Renal cortical epithelial cell (primary cell): ENCODE results near the gene ESF1. TPM values are rescaled to one million over a fixed set of nuclear protein-coding genes. Genes with fewer than 3 reads are reported as not detected.

ENCODE experiments used
- DNase-seq: peaks from one replicate; pipeline ENCODE4 v3.0.0-alpha.2; 2011; ENCODE audit warnings: low read depth
- total RNA-seq: library from RNA; depleted of rRNA; stranded (reverse); fragments of >200 nt; gene quantifications from 2 replicates; pipeline ENCODE4 v1.2.3, GENCODE V29; 2014

The ESF1 gene, protein sequence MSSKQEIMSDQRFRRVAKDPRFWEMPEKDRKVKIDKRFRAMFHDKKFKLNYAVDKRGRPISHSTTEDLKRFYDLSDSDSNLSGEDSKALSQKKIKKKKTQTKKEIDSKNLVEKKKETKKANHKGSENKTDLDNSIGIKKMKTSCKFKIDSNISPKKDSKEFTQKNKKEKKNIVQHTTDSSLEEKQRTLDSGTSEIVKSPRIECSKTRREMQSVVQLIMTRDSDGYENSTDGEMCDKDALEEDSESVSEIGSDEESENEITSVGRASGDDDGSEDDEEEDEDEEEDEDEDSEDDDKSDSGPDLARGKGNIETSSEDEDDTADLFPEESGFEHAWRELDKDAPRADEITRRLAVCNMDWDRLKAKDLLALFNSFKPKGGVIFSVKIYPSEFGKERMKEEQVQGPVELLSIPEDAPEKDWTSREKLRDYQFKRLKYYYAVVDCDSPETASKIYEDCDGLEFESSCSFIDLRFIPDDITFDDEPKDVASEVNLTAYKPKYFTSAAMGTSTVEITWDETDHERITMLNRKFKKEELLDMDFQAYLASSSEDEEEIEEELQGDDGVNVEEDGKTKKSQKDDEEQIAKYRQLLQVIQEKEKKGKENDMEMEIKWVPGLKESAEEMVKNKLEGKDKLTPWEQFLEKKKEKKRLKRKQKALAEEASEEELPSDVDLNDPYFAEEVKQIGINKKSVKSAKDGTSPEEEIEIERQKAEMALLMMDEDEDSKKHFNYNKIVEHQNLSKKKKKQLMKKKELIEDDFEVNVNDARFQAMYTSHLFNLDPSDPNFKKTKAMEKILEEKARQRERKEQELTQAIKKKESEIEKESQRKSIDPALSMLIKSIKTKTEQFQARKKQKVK
- total RNA-seq, result 6.6 and 18.3 TPM in 2 replicates

DNA sequence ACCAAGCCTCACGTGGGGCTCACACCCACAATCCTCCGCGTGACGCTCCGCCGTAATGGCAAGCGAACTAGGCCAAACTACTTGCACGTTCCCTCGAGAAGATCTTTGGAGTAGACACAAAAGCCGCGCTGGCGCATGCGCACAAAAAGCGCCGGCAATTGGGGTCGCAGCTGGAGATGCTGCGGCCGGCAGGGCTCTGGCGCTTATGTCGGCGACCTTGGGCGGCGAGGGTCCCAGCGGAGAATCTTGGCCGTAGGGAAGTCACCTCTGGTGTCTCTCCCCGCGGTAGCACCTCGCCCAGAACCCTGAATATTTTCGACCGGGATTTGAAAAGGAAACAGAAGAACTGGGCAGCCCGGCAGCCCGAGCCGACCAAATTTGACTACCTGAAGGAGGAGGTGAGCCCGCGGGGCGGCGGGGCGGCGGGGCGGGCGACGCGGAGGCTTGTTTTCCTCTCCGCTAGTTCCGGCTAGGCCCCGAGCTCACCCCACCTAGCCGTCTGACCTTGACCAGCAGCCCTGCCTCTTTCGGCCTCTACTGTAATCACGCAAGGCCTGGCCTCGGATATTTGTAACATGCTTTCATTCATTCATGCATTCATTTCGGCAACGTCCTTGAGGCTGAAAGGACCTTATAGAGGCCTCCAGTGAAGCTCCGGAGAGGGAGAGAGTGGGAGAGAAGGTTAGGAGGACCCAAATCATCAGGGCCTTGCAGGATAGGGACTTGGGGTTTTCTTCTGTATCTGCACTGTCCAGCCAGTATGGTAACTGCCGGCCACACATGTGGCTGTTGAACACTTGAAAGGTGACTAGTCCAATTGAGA, at the start of gene ESF1, which contains the start of gene NDUFAF5:
Gene ESF1 (minus strand): TSS at position 27 of the 823 bp plus-strand sequence. CDS start 1,779 bp downstream, outside the sequence.
Gene NDUFAF5 (plus strand): TSS at position 136 of the 823 bp plus-strand sequence. CDS start 41 bp downstream, at position 177.
- peak; percentile 95 for DNase-seq

DNA sequence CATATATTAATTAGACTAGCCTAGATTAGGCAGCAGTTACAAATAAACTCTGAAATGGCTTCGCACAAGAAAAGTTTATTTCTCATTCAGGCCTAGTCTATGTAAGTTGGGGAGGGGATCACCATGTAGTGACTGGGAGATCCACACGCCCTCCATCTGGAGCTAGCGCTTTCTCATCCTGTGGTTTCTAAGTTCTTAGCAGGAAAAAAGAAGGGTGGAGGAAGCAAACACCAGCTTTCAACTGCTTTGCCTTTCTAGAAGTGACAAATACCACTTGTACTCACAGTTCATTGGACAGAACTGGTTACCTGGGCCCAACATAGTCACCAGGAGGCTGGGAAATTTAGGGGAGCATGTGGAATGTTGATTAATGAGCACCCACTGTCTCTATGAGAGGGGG, 46.8 kb upstream of the ESF1 start:
- no peak for DNase-seq

DNA sequence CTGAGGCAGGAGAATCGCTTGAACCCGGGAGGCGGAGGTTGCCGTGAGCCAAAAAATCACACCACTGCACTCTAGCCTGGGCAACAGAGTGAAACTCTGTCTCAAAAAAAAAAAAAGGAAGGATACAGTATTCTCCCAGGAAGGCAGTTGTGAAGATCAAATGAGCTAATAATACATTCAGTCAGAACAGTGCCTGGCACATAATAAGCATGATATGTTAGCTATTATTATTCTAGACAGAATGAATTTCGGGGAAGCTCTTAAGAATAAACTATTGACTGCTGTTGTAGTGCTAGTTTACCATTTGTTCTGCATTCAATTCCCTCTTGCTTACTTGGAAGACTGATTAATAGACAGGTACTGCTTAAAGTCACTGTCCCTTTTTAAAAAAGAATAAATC, 40.7 kb upstream of the ESF1 start:
- no peak for DNase-seq

DNA sequence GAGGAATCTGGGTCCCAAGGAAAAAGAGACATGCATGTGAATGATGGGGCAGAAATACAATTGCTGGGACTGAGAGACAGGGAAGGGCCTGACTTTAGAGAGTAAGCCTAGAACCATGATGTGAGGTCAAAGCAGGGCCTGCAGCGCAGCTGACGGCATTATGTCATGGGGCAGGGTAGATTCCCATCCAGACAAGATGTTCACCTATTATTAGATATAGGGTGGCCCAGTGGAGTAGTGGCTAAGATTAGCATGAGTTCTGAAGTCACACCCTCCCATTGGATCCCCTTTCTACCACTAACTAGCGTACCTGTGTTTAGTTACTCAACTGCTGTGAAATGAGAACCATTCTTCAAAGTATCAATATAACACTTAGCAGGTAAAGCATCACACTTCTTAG, 39.7 kb upstream of the ESF1 start:
- DNase-seq, result no peak

DNA sequence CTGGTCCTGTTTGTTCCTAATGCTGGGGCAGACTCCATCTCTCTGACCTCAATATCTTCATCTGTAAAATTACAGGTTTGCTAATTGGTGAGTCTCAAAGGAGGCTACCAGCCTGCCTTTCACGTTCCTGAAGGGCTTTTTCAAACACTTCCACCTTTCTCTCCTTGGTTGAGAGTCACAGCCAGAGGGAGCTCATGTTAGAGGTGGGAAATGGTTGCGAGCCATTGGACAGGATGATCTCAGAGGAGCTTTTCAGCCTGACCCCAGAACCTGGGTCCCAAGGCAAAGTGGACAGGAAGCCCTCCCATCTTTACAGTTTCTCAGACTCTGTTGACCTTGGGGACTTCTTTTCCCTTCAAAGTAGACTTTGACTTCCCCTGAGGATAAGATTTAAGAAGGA, 37.7 kb upstream of the ESF1 start:
- no peak for DNase-seq

DNA sequence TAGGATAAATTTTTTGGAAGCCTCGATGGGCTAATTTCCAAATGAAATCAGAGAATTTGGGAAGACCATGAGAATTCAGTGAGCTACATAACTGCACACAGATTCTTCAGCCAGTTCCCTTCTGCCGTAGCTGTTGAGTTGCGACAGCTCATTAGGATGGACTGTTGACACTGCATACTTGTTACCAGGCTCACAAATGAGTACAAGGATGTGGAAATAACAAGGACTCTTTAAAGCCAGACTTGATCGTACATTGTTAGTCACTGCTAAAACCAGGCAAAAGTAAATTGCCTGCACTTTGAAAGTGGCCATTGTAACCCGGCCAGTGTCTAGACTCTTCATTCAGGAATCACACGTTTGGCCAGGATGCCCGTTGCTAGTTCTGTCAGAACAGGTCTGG, 37.2 kb upstream of the ESF1 start:
- DNase-seq, result peak; percentile 33

DNA sequence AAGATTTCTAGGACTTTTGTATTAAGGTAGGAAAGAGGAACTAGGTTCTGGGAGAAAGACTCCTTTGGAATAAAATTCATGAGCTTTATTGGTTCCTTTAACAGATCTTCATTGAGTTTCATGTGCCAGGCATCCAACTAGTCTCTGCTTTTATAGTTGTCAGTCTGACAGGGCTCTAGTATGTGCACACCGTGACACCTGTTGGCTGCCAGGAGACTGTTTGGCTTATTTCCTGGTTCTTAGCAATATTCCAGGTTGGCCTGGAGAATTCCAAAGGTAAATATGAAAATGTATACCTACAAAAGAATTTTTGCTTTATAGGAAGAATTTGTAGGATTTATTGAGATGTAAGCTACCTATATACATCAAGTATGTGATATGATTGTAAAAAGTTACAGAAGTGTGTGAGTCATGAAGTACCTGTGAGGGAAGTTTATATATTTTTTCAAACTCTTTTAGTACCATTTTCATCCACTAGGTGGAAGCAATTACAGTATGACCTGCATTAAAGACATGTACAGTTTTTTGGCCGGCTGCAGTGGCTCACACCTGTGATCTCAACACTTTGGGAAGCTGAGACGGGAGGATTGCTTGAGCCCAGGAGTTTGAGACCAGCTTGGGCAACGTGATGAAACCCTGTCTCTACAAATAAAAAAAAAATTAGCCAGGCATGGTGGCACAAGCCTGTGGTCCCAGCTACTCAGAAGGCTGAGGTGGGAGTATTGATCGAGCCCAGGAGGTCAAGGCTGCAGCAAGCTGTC, 35.3 kb upstream of the ESF1 start:
- DNase-seq, result peak; percentile 81

DNA sequence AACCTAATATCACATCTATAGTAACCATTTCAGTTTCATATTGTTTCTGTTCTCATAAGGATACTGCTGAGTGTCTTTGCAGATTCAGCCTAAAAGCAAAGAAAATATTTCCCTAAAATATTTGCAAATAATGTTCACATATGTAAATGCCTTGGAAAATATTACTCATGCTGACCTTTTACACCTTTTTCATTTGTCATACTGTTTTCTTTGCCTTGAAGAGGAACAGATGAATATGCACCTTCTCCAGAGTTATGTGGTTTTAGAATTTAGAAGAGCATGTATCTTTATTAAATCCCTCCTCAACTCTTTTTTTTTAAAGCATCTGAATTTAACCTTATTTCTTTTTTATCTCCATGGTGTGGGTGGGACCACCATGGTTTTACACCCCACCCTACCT, 32.6 kb upstream of the ESF1 start:
- DNase-seq, result no peak

DNA sequence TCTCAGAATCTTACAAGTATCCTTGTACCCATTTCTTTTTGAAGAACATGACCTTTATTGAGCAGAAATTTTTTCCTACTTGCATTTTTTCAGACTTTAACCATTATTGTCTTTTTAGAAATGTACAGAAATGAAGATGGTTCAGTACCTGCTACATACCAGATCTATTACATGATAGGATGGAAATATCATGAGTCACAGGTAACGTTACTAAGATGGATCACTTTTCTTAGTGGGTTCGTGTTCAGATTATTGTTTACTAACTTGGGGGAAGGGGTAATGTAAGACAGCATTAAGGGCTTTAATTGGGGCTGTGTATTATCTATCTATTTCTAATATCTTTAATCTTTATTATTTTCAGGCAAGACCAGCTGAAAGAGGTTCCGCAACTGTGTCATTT, 32.0 kb upstream of the ESF1 start:
- DNase-seq, result no peak

DNA sequence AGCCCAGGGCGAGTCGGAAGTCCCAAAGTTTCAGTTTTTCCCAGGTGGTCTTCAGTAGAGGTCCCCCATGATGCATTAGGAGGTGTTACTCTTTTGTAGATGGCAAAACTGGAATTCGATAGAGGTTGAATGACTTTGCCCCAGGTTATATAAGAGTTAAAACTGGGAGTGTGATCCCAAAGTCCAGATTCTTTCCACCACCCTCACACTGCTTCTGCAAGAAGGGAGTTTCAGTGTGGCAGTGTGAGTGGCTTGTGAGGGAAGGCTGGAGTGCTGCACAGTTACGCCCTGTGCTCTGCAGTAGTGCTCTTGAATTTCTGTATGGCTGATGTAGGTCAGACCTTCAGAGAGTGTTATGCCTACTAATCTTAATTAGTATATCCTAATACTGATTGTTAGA, 30.0 kb upstream of the ESF1 start:
- DNase-seq, result no peak

DNA sequence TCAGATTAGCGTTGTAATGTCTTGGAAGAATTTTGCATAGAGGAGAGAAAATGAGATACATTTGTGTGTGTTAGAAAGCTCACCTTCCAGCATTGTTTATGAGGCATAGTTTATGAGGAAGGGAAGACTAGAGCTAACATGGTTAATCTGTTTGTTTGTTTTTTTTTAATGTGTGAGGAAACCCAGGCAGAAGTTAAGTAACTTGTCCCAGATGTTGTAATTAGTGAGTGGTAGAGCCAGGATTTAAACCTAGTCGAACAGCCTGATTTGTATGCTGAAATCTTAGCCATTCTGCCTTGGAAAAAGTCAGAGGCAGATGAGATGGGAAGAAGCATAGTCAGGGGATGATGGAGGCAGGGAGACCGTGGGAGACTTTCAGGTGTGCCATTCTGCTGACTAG, 29.2 kb upstream of the ESF1 start:
- DNase-seq, result no peak

DNA sequence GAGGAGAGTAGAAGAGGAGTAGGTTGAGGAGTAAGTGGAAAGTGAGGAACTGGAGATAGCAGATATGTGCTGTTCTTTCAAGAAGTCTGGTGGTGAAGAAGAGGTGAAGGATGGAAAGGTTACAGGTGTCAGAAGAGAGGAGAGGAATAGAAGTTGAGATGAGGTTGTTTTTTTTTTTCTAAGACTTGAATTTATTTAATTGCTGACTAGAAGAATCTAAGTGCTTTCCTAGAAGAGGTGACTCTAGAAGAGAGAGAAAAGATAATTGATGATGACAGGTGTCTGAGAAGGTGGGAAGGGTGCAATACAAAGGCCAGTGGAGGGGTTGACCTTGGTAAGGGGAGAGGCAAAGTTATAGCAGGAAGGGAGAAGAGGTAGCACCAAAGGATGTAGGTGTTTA, 25.7 kb upstream of the ESF1 start:
- DNase-seq, result no peak

DNA sequence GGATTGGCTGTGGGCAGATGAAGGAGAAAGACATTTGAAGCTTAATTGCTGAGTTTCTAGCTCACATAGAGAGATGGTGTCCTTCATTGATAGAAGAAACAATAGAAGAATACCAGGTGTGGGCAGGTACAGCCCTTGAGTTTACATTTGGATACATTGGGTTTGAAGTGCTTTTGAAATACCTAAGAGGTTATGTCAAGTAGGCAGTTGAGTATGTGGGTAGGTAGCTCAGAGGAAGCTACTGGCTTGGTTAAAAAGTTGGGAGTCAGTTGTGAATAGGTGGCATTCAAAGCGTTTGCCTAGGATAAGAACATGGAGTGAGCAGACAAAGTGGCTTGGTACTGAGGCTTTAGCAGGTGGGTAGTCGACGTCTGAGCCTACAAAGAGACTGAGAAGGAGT, 25.1 kb upstream of the ESF1 start:
- no peak for DNase-seq

DNA sequence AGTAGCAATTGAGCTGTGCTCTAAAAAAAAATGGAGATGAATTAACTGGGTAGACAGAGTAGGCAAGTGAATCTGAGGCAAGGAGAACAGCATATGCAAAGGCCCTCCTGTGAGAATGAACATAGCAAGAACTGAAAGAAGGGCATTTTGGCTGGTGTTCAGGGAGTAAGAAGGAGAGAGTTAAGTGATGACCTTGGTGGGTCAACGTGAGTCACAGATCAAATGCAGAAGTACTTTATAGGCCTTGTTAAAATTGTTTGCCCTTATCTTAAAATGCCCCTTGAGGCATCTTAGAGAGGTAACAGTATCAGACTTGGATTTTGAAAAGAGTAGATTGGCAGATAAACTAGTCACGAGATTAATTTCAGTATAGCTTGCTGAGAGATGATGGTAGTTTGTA, 24.7 kb upstream of the ESF1 start:
- DNase-seq, result no peak

DNA sequence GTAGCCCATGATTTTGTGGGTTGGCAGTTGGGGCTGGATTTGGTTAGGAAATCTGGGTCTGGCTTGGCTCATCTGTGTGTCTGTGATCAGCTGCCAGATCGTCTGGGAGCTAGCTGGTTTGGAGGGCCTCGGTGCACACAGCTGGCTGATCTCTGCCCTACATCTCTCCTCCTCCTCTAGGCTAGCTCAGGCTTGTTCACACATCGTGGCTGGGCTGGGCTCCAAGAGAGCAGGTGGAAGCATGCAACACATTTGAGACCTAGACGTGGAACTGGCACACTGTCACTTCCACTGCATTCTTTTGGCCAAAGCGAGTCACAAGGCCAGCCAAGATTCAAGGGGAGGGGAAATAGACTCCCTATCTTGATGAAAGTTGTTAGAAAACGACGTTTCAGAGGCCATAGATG, 16.0 kb upstream of the ESF1 start:
- DNase-seq, result peak; percentile 81

DNA sequence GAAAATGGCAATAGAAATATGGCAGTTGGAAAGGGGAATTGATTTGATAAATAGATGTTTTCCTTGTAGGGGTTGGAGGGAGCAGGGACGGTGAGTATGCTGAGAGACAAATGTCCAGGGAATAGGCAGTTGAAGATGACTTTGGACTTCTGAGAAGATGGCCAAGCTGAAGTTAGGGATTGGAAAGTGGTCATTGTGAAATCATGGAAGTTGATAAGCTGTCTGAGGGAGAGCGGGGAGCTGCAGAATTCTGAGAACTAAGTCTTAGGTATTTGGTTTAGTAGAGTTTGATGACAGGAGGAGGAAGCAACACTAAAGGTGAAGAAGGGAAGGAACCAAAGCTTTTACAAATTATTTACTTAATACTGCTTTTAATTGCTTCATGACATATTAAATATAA, 15.3 kb upstream of the ESF1 start:
- DNase-seq, result no peak

DNA sequence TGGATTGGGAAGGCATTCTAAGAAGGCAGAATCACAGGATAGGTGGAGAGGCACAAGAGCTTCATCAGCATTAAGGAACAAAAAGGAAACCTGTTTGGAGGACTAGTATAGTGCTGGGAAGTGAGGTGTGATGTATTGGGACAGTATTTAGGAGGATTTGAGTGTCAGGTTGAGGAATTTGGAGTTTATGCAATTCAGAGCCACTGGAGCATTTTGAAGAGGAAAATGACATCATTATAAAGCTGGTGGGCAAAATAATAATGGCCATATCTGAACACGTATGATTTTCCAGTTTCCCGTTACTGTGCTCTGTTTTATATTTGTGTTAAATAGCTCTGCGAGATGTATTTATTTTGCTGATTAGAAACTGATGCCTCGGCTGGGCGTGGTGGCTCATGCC, 14.3 kb upstream of the ESF1 start:
- DNase-seq, result no peak

DNA sequence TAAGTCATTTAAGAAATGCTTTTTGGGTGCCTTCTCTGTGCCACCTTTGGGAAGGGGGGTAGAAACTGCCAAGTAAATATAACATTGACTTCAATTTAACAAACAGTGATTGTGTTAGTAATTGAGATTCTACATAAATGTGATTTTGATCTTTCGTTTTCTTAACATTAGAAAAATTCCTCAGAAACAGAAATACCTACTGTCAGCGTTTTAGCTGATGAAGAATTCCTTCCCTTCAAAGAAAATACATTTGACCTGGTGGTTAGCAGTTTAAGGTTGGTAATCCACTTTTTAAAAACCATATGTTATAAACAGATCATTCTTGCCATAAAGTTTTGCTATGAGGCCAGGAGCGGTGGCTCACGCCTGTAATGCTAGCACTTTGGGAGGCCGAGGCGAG, 9.9 kb upstream of the ESF1 start:
- no peak for DNase-seq

DNA sequence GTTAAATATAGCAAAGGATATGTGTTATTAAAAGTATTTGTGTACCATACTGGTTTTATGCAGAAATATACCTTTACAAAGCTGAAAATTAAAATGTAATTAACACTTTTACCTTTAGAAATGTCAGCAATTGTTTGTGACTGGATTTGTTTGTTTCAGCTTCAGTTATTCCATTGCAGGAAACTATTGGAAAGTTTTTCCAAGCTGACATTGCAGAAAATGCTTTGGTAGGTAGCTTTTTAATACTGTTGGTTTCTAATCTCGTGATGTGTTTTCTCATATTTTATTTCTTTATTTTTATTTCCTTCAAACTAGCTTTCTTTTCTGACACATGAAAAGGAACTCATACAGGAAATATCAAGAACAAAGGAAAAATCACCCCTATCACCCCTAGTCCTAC, 8.3 kb upstream of the ESF1 start:
- DNase-seq, result no peak

DNA sequence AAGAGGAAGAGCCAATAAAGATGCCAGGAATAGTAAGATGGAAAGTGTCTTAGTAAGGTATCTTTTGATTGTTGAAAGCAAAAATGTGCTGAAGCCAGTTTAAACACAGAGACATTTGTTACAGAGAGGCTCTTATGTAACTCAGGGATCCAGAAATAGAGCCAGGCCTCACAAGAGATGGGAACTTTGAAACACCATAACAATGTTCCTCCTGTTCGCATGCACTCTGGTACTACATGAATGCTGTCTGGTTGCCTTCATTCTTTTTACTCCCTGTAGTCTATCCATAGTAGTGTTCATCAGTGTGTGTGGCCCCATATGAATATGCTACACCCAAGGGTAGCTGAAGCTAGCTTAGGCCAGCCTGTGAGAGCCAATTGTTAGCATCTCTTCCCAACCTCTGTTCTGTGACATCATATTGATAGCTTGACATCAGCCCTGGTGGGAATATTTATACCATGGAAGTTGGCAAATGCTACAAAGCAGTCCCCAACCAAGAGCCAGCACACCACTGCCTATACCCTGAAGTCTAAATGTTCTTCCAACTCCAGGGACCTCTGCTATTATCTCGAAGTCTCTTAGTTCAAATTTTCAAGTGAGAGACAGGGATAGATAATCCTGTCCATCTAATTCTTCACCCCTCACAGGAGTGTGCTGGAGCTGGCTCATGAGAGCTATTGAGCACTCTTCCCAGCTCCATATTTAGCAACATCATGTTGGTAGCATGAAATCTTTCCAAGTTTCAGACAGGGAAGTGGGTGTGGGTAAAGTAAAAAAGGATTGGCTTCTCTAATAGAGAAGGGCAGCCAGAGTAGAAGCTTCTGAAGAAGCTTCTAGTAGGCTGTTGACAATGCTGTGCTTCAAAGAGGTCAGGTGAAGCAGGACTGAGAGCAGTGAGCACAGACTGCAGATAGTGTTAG, 7.1 kb upstream of the ESF1 start:
- no peak for DNase-seq
